Measurements from ENCODE around the gene USP44. TPM values are rescaled to one million over a fixed set of nuclear protein-coding genes. Genes with fewer than 3 reads are reported as not detected.
"Not testable (repeated sequence)": the region's sequence is repeated elsewhere in the genome, so short reads cannot be mapped to it uniquely, and the experiment has no call there.

Gene USP44
- polyA plus RNA-seq, 1 experiment = 62.0 TPM

GRCh38 chr12:95492462-95492861, 58.8 kb downstream of the USP44 start:
- DNase-seq (ENCODE audit: low read depth, low spot score) = no peak
- Histone ChIP-seq H3K27ac (ENCODE audit: low read depth, low read length) (no peak overlapping the region), H3K4me3 (ENCODE audit: low read depth, low read length) (no peak overlapping the region), H3K27me3 (ENCODE audit: control insufficient read depth, insufficient read depth, low read length) (no peaks in the 10 kb centered on the region), H3K9me3 (ENCODE audit: control insufficient read depth, insufficient read depth, low read length) (no peaks in the 10 kb centered on the region)
- CTCF ChIA-PET = no interaction called here
- POLR2A ChIA-PET = interaction anchor here (1.6 kb wide), 1 partner anchor 19 kb away, joined by 5 read pairs; the partner anchor contains the start of gene METAP2
- TF ChIP-seq, protein P1, sequence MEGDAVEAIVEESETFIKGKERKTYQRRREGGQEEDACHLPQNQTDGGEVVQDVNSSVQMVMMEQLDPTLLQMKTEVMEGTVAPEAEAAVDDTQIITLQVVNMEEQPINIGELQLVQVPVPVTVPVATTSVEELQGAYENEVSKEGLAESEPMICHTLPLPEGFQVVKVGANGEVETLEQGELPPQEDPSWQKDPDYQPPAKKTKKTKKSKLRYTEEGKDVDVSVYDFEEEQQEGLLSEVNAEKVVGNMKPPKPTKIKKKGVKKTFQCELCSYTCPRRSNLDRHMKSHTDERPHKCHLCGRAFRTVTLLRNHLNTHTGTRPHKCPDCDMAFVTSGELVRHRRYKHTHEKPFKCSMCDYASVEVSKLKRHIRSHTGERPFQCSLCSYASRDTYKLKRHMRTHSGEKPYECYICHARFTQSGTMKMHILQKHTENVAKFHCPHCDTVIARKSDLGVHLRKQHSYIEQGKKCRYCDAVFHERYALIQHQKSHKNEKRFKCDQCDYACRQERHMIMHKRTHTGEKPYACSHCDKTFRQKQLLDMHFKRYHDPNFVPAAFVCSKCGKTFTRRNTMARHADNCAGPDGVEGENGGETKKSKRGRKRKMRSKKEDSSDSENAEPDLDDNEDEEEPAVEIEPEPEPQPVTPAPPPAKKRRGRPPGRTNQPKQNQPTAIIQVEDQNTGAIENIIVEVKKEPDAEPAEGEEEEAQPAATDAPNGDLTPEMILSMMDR (IDR thresholded peaks at IDR 0.05; ENCODE audit: low read depth, low read length) = no peak

DNA sequence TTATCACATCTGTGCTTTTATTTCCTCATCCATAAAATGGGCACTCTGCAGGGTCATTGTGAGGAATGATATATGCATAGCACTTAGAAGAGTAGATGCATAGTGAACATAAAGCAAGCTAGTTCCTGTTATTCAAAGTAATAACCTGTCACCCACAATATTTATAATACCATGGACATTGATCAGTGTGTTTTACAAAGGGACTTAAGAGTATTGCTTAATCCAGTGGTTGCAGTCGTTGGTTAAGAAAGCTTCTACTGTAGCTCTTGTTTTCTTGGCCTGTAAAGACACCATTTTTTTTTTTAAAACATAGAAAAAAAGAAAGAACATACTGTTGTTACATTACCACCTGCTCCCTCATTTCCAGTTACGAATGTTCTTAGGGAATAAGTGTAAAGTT, 64.3 kb downstream of the USP44 start:
- POLR2A ChIA-PET = no interaction called here
- no peak overlapping the region for H3K27ac ChIP-seq (ENCODE audit: low read depth, low read length)
- TF ChIP-seq, protein P1 (IDR thresholded peaks at IDR 0.05; ENCODE audit: low read depth, low read length) = no peak
- no peaks in the 10 kb centered on the region for H3K27me3 ChIP-seq (ENCODE audit: control insufficient read depth, insufficient read depth, low read length)
- CTCF ChIA-PET = no interaction called here
- H3K9me3 ChIP-seq (ENCODE audit: control insufficient read depth, insufficient read depth, low read length) = no peaks in the 10 kb centered on the region
- DNase-seq (ENCODE audit: low read depth, low spot score) = no peak
- H3K4me3 ChIP-seq (ENCODE audit: low read depth, low read length) = no peak overlapping the region

DNA sequence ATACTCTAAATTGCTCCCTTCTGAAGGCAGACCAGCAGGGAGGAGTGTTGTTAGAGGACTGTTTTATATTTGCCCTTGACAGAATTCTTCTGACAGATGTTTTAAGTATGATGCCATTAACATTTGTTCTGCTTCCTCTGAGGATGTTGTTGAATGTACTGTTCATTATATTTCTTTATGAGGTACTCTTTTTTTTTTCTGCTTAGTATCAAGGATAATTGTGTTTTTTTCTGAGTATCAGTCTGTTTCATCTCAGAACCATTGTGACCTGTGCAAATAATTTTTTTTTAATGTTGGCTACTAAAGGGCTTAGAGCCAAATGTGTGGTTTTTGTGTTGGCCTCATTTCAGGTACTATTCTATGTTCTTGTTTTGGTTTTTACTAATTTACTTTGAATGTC, 66.8 kb downstream of the USP44 start:
- Histone ChIP-seq H3K4me3 (ENCODE audit: low read depth, low read length) (no peak overlapping the region), H3K27ac (ENCODE audit: low read depth, low read length) (no peak overlapping the region), H3K9me3 (ENCODE audit: control insufficient read depth, insufficient read depth, low read length) (no peaks in the 10 kb centered on the region), H3K27me3 (ENCODE audit: control insufficient read depth, insufficient read depth, low read length) (no peaks in the 10 kb centered on the region)
- no peak for DNase-seq (ENCODE audit: low read depth, low spot score)
- POLR2A ChIA-PET = no interaction called here
- TF ChIP-seq, protein P1 (IDR thresholded peaks at IDR 0.05; ENCODE audit: low read depth, low read length) = no peak
- CTCF ChIA-PET = no interaction called here

- H3K27me3 ChIP-seq (ENCODE audit: control insufficient read depth, insufficient read depth, low read length); H3K4me3 ChIP-seq (ENCODE audit: low read depth, low read length); DNase-seq (ENCODE audit: low read depth, low spot score); H3K27ac ChIP-seq (ENCODE audit: low read depth, low read length); POLR2A ChIA-PET; H3K9me3 ChIP-seq (ENCODE audit: control insufficient read depth, insufficient read depth, low read length): not testable (repeated sequence)
- CTCF ChIA-PET = interaction anchor here (0.7 kb wide), 1 partner anchor 12 kb away, joined by 3 read pairs; no protein-coding TSS in a partner anchor
Observed at GRCh38 chr12:95482564-95482963, 68.7 kb downstream of the USP44 start.

GRCh38 chr12:95481888-95482287, 69.4 kb downstream of the USP44 start:
- Histone ChIP-seq H3K27me3 (ENCODE audit: control insufficient read depth, insufficient read depth, low read length) (no peaks in the 10 kb centered on the region), H3K4me3 (ENCODE audit: low read depth, low read length) (no peak overlapping the region), H3K9me3 (ENCODE audit: control insufficient read depth, insufficient read depth, low read length) (no peaks in the 10 kb centered on the region), H3K27ac (ENCODE audit: low read depth, low read length) (no peak overlapping the region)
- TF ChIP-seq, protein P1 (IDR thresholded peaks at IDR 0.05; ENCODE audit: low read depth, low read length) = no peak
- POLR2A ChIA-PET = no interaction called here
- CTCF ChIA-PET = no interaction called here
- DNase-seq (ENCODE audit: low read depth, low spot score) = no peak

DNA sequence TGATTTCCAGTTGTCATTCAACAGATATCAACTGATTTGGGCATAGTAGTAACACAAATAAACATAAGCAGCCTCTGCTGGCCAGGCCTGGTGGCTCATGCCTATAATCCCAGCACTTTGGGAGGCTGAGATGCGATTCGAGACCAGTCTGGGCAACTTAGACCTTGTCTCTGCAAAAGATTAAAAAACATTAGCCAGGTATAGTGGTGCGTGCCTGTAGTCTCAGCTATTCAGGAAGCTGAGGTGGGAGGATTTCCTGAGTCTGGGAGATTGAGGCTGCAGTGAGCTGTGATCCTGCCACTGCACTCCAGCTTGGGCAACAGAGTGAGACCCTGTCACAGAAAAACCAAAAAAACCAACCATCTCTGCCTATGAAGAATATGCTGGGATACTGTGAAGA, 70.2 kb downstream of the USP44 start:
- Histone ChIP-seq H3K4me3 (ENCODE audit: low read depth, low read length) (no peak overlapping the region), H3K27ac (ENCODE audit: low read depth, low read length) (no peak overlapping the region), H3K27me3 (ENCODE audit: control insufficient read depth, insufficient read depth, low read length) (no peaks in the 10 kb centered on the region), H3K9me3 (ENCODE audit: control insufficient read depth, insufficient read depth, low read length) (no peaks in the 10 kb centered on the region)
- POLR2A ChIA-PET = no interaction called here
- TF ChIP-seq, protein P1 (IDR thresholded peaks at IDR 0.05; ENCODE audit: low read depth, low read length) = no peak
- CTCF ChIA-PET = no interaction called here
- DNase-seq (ENCODE audit: low read depth, low spot score) = no peak
